Fibroblast of skin of scalp (primary cell): ENCODE measurements around the gene TANC1.

ENCODE experiments used
- DNase-seq: peaks from one replicate; pipeline ENCODE4 v3.0.0-alpha.2; 2013

Gene TANC1

DNA sequence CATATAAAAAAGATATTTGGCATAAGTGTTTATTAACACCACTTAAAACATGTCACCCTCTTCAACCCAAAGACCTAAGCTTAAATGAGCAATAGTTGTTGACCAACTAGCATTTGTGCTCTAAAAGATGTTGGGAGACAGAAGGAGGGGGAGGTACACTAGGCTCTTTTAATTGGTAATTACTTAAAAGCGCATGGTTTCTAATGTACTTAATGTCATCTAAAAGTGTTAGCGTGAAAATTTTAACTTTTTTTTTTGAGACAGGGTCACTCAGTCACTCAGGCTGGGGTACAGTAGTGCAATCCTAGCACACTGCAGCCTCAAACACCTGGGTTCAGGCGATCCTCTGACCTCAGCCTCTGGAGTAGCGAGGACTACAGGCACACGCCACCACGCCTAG is 312.6 kb downstream of the TANC1 start:
- DNase-seq, result no peak
